Measurements from ENCODE around the gene PYGM.

Gene PYGM

GRCh38 chr11:64801561-64802369 lies 42.0 kb upstream of the PYGM start:
- H3K4me3 ChIP-seq (ENCODE audit: low read length), result peak overlapping the region; percentile 58; the same call in 1 of the 2 replicates
- no peak for DNase-seq (ENCODE audit: low read depth)
- TF ChIP-seq CTCF (conservative IDR thresholded peaks at IDR 0.05; ENCODE audit: low read length), result no peak

DNA sequence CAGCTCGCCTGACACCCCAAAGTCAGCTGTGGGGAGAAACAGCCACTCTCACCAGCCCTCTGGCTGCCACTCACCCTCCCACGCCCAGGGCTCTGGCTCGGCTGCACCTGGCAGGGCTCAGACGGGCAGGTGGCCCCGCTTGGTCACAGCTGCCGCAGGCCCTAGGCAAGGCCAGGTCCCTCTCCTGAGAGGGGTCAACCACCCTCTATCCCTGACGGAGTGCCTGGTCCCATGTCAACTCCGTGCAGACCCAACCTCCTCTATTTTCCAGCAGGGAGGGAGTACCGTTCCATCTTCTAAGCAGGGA lies 41.3 kb upstream of the PYGM start:
- H3K4me3 ChIP-seq (ENCODE audit: low read length), result no peak overlapping the region
- no peak for DNase-seq (ENCODE audit: low read depth)

DNA sequence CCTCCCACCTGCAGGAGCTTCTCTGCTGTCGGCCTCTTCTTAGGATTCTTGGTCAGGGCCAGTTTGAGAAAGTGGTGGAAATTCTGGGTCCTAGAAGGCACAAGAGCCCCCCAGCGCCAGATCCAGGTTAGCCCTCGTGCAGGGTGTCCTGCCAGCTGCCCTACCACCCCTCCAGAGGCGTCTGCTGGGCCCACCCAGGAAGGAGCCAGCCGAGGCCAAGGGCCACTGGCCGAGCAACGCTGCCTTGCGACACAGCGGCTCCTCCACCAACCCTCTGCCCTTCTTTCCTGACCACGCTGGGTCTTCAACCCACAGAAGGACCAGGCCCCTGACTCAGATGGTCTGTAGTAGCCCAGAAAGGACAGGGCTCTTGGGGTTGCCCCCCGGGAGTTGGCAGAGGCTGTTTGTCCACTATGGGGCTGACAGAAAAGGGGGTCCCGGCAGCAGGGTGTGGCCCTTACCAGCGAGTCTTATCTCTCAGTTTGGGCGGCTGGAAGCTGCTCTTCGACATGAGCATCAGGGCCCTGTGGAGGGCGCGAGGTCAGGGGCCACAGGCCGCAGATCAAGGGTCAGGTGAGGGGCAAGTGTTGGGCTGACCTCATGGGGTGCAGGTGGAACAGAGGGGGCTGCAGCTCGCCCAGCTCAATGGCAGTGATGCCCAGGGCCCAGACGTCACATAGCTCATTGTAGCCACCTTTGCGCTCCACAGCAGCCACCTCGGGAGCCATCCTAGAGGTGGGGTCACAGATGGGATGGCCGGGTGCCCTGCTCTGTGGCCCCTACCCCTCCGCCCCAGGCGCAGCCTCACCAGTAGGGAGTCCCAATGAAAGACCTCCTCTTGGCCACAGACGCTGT lies 40.8 kb upstream of the PYGM start:
- H3K4me3 ChIP-seq (ENCODE audit: low read length), result no peak overlapping the region
- DNase-seq (ENCODE audit: low read depth), result no peak
- TF ChIP-seq CTCF (conservative IDR thresholded peaks at IDR 0.05; ENCODE audit: low read length), result no peak

More for the DNA sequence above, 41.3 kb upstream of the PYGM start:
- no peak for TF ChIP-seq CTCF (conservative IDR thresholded peaks at IDR 0.05; ENCODE audit: low read length)

GRCh38 chr11:64799623-64800302 lies 40.0 kb upstream of the PYGM start:
- no peak for TF ChIP-seq CTCF (conservative IDR thresholded peaks at IDR 0.05; ENCODE audit: low read length)
- no peak for DNase-seq (ENCODE audit: low read depth)
- H3K4me3 ChIP-seq (ENCODE audit: low read length), result no peak overlapping the region

- TF ChIP-seq CTCF (conservative IDR thresholded peaks at IDR 0.05; ENCODE audit: low read length), result no peak
Observed at GRCh38 chr11:64799256-64799622, 39.5 kb upstream of the PYGM start.

GRCh38 chr11:64796757-64797541 lies 37.2 kb upstream of the PYGM start:
- no peak overlapping the region for H3K4me3 ChIP-seq (ENCODE audit: low read length)
- TF ChIP-seq CTCF (conservative IDR thresholded peaks at IDR 0.05; ENCODE audit: low read length), result no peak
- DNase-seq (ENCODE audit: low read depth), result no peak

More at GRCh38 chr11:64799256-64799622, 39.5 kb upstream of the PYGM start:
- H3K4me3 ChIP-seq (ENCODE audit: low read length), result no peak overlapping the region
- DNase-seq (ENCODE audit: low read depth), result no peak

Data from AG10803 (cell line).